ENCODE results near the gene LTB4R2.

DNA sequence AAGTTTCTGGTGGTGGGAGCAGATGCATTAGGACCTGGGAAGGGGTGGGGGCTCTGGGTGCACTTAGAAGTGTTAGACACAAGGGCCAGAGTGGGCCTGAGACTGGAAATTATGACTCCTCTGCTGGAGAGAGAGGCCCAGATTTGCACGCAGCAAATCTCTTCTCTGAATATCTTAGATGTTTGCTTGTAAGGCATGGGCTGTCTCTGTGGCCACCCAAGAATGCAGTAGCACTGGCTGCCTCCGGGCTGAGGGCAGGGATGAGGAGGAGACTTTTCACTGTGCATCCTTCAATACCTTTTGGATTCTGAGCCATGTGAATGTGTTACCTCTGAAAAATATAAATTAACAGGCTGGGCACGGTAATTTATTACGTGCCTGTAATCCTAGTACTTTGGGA lies 24.6 kb upstream of the LTB4R2 start:
- TF ChIP-seq, protein P1, sequence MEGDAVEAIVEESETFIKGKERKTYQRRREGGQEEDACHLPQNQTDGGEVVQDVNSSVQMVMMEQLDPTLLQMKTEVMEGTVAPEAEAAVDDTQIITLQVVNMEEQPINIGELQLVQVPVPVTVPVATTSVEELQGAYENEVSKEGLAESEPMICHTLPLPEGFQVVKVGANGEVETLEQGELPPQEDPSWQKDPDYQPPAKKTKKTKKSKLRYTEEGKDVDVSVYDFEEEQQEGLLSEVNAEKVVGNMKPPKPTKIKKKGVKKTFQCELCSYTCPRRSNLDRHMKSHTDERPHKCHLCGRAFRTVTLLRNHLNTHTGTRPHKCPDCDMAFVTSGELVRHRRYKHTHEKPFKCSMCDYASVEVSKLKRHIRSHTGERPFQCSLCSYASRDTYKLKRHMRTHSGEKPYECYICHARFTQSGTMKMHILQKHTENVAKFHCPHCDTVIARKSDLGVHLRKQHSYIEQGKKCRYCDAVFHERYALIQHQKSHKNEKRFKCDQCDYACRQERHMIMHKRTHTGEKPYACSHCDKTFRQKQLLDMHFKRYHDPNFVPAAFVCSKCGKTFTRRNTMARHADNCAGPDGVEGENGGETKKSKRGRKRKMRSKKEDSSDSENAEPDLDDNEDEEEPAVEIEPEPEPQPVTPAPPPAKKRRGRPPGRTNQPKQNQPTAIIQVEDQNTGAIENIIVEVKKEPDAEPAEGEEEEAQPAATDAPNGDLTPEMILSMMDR (conservative IDR thresholded peaks at IDR 0.05; ENCODE audit: low read length): no peak
- no peak for TF ChIP-seq EZH2phosphoT487 (IDR thresholded peaks at IDR 0.05; ENCODE audit: borderline replicate concordance, low read depth, low read length)

Data from OCI-LY7 (cell line).